Liver (tissue), 9 donors: ENCODE data around the gene SLC46A1. TPM values are rescaled to one million over a fixed set of nuclear protein-coding genes. Genes with fewer than 3 reads are reported as not detected.

Experiments
- DNase-seq: peaks from one replicate; pipeline ENCODE4 v3.0.0-alpha.2; 2017; ENCODE audit warnings: low spot score
- H3K27ac ChIP-seq, 2 donors: one replicate each; pipeline ENCODE4 v1.7.0; 2013; ENCODE audit warnings: inconsistent platforms in 2 of 2, low read length in 2 of 2, control low read depth in 1 of 2, low read depth in 1 of 2, mild to moderate bottlenecking in 1 of 2
- H3K27me3 ChIP-seq, 4 donors: one replicate each; pipeline versions ENCODE4 v1.6.1 to v1.7.0; 2013; ENCODE audit warnings: low read length in 3 of 4, inconsistent platforms in 1 of 4, mild to moderate bottlenecking in 1 of 4, moderate library complexity in 1 of 4; ENCODE audit not compliant: control insufficient read depth in 4 of 4, insufficient read depth in 4 of 4
- H3K36me3 ChIP-seq, 4 donors: one replicate each; pipeline versions ENCODE4 v1.6.1 to v1.7.0; 2013; ENCODE audit warnings: low read length in 3 of 4, mild to moderate bottlenecking in 3 of 4, low read depth in 1 of 4, moderate library complexity in 1 of 4; ENCODE audit not compliant: control insufficient read depth in 4 of 4, insufficient read depth in 3 of 4
- H3K4me1 ChIP-seq, 4 donors: one replicate each; pipeline versions ENCODE4 v1.6.1 to v1.7.0; 2013; ENCODE audit warnings: low read length in 3 of 4, mild to moderate bottlenecking in 3 of 4, moderate library complexity in 1 of 4; ENCODE audit not compliant: control insufficient read depth in 4 of 4, insufficient read depth in 4 of 4
- H3K4me3 ChIP-seq, 3 donors: one replicate each; pipeline versions ENCODE4 v1.6.1 to v1.7.0; 2013; ENCODE audit warnings: low read length in 3 of 3, control low read depth in 1 of 3, low read depth in 1 of 3, mild to moderate bottlenecking in 1 of 3
- H3K9ac ChIP-seq, 2 donors: one replicate each; pipeline ENCODE4 v1.7.0; 2013; ENCODE audit warnings: low read length in 2 of 2, mild to moderate bottlenecking in 2 of 2, moderate library complexity in 2 of 2, control low read depth in 1 of 2, low read depth in 1 of 2
- H3K9me3 ChIP-seq, 4 donors: one replicate each; pipeline versions ENCODE4 v1.6.1 to v1.7.0; 2013; ENCODE audit warnings: low read length in 3 of 4; ENCODE audit not compliant: control insufficient read depth in 4 of 4
- EGR1 ChIP-seq, 2 donors: IDR thresholded peaks; 2 replicates each; pipeline ENCODE4 v1.6.1; 2016 to 2018; ENCODE audit warnings: antibody characterized with exemption in 2 of 2, low read depth in 2 of 2
- FOXA1 ChIP-seq: IDR thresholded peaks from 2 replicates; pipeline ENCODE4 v1.6.1; 2016; ENCODE audit warnings: antibody characterized with exemption
- FOXA2 ChIP-seq: IDR thresholded peaks from 2 replicates; pipeline ENCODE4 v1.6.1; 2016; ENCODE audit warnings: antibody characterized with exemption
- GABPA ChIP-seq, 2 donors: IDR thresholded peaks in 1 of 2; conservative IDR thresholded peaks in 1 of 2; 2 replicates each; pipeline ENCODE4 v1.6.1; 2016; ENCODE audit warnings: antibody characterized with exemption in 2 of 2, mild to moderate bottlenecking in 1 of 2, moderate library complexity in 1 of 2
- HNF4A ChIP-seq, 2 donors: conservative IDR thresholded peaks; 2 replicates each; pipeline ENCODE4 v1.6.1; 2016; ENCODE audit warnings: antibody characterized with exemption in 2 of 2, mild to moderate bottlenecking in 2 of 2
- HNF4G ChIP-seq: IDR thresholded peaks from 2 replicates; pipeline ENCODE4 v1.6.1; 2016; ENCODE audit warnings: antibody characterized with exemption
- JUND ChIP-seq, 2 donors: IDR thresholded peaks; 2 replicates each; pipeline ENCODE4 v1.6.1; 2016; ENCODE audit warnings: antibody characterized with exemption in 2 of 2
- NR2F2 ChIP-seq: IDR thresholded peaks from 2 replicates; pipeline ENCODE4 v1.6.1; 2016; ENCODE audit warnings: antibody characterized with exemption
- RAD21 ChIP-seq, 2 donors: IDR thresholded peaks; 2 replicates each; pipeline ENCODE4 v1.6.1; 2016; ENCODE audit warnings: antibody characterized with exemption in 2 of 2, mild to moderate bottlenecking in 2 of 2
- RXRA ChIP-seq, 2 donors: IDR thresholded peaks; 2 replicates each; pipeline ENCODE4 v1.6.1; 2017 to 2018; ENCODE audit warnings: antibody characterized with exemption in 2 of 2, mild to moderate bottlenecking in 1 of 2
- SP1 ChIP-seq: IDR thresholded peaks from 2 replicates; pipeline ENCODE4 v1.6.1; 2018; ENCODE audit warnings: antibody characterized with exemption, mild to moderate bottlenecking
- TAF1 ChIP-seq: conservative IDR thresholded peaks from 2 replicates; pipeline ENCODE4 v1.6.1; 2016; ENCODE audit warnings: antibody characterized with exemption, mild to moderate bottlenecking
- YY1 ChIP-seq: IDR thresholded peaks from 2 replicates; pipeline ENCODE4 v1.6.1; 2016; ENCODE audit warnings: antibody characterized with exemption, mild to moderate bottlenecking
- whole genome bisulfite sequencing: extraction: QIAGEN DNeasy Blood & Tissue Kit; methylation state at CpG from one replicate; pipeline ENCODE4 v1.1.7; 2013; 5-methylcytosine and 5-hydroxymethylcytosine counted together
- polyA plus RNA-seq, 2 donors: library from polyadenylated mRNA; stranded (reverse) in 1 of 2; unstranded in 1 of 2; fragments of 200-250 nt in 1 of 2; fragments of >200 nt in 1 of 2; fragmentation: Nextera tagmentation in 1 of 2; extraction: Ambion mirVana in 1 of 2; gene quantifications; one replicate each; pipeline versions ENCODE4 v1.2.1 to v1.2.3, GENCODE V29; 2013 to 2015
- total RNA-seq, 2 donors: library from RNA; depleted of rRNA; stranded (reverse); fragments of >200 nt; gene quantifications; one replicate each; pipeline ENCODE4 v1.2.3, GENCODE V29; 2014
- TF ChIP-seq, protein P1 (sequence below): IDR thresholded peaks from 2 replicates; pipeline ENCODE4 v1.6.1; 2016; ENCODE audit warnings: antibody characterized with exemption
- TF ChIP-seq, protein P2 (sequence below): IDR thresholded peaks from 2 replicates; pipeline ENCODE4 v1.6.1; 2016; ENCODE audit warnings: antibody characterized with exemption
- TF ChIP-seq, protein P3 (sequence below): fragments of 150-350 bp; IDR thresholded peaks from 2 replicates; pipeline ENCODE4 v1.5.1; 2017; ENCODE audit warnings: improper control_type of control experiment, low read depth, low read length; ENCODE audit not compliant: missing input control
- TF ChIP-seq, protein P4 (sequence below): IDR thresholded peaks from 2 replicates; pipeline ENCODE4 v1.6.1; 2016; ENCODE audit warnings: antibody characterized with exemption, mild to moderate bottlenecking
- TF ChIP-seq, protein P5 (sequence below): IDR thresholded peaks from 2 replicates; pipeline ENCODE4 v1.6.1; 2016; ENCODE audit warnings: antibody characterized with exemption
- donor health status: healthy.
- donor health status: healthy.
- donor health status: healthy.
- donor health status: healthy.
- donor health status: healthy.

The SLC46A1 gene
- total and polyA plus RNA-seq, 4 donors: 13.6 to 47.9 (median 19.1) TPM

DNA sequence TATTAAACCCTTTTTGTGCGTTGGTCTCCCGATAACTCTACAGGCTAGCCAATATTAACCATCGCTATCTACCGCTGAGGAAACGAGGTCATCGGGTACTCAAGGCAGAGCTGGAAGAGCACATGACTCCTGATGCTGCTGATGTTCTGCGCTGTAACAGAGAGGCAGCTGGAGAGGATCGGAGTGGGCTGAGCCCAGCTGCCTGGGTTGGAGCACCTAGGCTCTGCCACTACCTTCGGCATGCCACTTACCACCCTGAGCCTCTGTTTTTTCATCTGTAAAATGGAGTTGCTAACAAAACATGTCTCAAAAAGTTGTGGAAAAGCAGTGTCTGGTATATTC is 432 bp upstream of the SLC46A1 start:
- 29% methylated on average over 9 of the region's 9 CpGs for WGBS
- no peak overlapping the region for H3K9ac ChIP-seq
- DNase-seq: no peak

DNA sequence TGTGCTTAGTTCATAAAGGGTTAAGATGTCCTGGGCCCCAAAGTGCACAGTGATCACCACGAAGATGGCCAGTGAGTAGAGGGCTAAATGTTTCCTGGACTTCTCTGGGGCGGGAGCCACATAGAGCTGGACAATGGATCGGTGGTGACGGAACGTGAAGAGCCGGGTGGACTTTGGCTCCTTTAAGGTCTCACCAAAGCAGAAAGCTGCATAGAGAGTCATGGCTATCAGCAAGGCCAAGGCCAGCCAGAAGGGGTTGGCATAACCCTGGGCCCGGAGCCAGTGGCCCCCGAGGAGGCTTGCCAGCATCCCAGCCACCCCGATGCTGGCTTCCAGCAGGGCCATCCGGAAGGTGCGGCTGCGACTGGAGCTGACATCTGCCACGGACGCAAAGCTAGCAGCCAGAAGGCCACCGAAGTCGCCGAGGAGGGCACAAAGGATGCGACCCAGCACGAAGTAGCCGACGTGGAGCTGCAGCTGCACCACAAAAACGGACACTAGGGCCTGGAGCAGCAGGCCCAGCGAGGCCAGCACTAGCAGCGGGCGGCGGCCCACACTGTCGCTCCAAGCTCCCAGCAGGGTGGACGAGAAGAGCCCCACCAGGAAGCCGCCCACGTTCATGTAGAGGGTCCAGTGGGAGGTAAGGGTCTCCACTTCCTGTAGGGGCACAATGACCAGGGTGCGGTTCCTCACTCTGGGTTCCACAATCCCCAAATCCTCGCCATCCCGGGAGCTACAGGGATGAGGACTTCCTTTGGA is 1.0 kb downstream of the SLC46A1 start:
- Histone ChIP-seq H3K4me3 (peak overlapping the region; percentile 72 to 84 (median 80)), H3K27ac (peak overlapping the region; percentile 33 to 64), H3K27me3 (no peaks in the 10 kb centered on the region), H3K36me3 (peaks cover under 1 to 29% (median 23%) of the 10 kb centered on the region in 4 donors), H3K9me3 (no peaks in the 10 kb centered on the region), H3K4me1 (peaks cover 8 to 45% (median 31%) of the 10 kb centered on the region in 4 donors), H3K9ac (peak overlapping the region in 1 of 2 donors; percentile 6)
- TF ChIP-seq FOXA2 (no peak), GABPA (IDR thresholded peaks at IDR 0.05 in 1 of 2, conservative IDR thresholded peaks at IDR 0.05 in 1 of 2) (peak in 1 of 2 donors; percentile 65), RAD21 (IDR thresholded peaks at IDR 0.05) (peak; percentile 20 to 45), FOXA1 (no peak), TAF1 (no peak), HNF4G (peak; percentile 89), NR2F2 (peak; percentile 85), JUND (IDR thresholded peaks at IDR 0.05) (peak in 1 of 2 donors; percentile 55), RXRA (IDR thresholded peaks at IDR 0.05) (peak; percentile 82 to 86), EGR1 (IDR thresholded peaks at IDR 0.05; ENCODE audit: low read depth in 2 of 2) (peak in 1 of 2 donors; percentile 33), YY1 (peak; percentile 66), HNF4A (conservative IDR thresholded peaks at IDR 0.05) (peak; percentile 94 to 95), SP1 (peak; percentile 87)
- TF ChIP-seq, protein P1, sequence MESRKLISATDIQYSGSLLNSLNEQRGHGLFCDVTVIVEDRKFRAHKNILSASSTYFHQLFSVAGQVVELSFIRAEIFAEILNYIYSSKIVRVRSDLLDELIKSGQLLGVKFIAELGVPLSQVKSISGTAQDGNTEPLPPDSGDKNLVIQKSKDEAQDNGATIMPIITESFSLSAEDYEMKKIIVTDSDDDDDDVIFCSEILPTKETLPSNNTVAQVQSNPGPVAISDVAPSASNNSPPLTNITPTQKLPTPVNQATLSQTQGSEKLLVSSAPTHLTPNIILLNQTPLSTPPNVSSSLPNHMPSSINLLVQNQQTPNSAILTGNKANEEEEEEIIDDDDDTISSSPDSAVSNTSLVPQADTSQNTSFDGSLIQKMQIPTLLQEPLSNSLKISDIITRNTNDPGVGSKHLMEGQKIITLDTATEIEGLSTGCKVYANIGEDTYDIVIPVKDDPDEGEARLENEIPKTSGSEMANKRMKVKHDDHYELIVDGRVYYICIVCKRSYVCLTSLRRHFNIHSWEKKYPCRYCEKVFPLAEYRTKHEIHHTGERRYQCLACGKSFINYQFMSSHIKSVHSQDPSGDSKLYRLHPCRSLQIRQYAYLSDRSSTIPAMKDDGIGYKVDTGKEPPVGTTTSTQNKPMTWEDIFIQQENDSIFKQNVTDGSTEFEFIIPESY: peak; percentile 65
- TF ChIP-seq, protein P2, sequence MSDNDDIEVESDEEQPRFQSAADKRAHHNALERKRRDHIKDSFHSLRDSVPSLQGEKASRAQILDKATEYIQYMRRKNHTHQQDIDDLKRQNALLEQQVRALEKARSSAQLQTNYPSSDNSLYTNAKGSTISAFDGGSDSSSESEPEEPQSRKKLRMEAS: peak; percentile 70
- TF ChIP-seq, protein P3, sequence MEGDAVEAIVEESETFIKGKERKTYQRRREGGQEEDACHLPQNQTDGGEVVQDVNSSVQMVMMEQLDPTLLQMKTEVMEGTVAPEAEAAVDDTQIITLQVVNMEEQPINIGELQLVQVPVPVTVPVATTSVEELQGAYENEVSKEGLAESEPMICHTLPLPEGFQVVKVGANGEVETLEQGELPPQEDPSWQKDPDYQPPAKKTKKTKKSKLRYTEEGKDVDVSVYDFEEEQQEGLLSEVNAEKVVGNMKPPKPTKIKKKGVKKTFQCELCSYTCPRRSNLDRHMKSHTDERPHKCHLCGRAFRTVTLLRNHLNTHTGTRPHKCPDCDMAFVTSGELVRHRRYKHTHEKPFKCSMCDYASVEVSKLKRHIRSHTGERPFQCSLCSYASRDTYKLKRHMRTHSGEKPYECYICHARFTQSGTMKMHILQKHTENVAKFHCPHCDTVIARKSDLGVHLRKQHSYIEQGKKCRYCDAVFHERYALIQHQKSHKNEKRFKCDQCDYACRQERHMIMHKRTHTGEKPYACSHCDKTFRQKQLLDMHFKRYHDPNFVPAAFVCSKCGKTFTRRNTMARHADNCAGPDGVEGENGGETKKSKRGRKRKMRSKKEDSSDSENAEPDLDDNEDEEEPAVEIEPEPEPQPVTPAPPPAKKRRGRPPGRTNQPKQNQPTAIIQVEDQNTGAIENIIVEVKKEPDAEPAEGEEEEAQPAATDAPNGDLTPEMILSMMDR: no peak
- TF ChIP-seq, protein P4, sequence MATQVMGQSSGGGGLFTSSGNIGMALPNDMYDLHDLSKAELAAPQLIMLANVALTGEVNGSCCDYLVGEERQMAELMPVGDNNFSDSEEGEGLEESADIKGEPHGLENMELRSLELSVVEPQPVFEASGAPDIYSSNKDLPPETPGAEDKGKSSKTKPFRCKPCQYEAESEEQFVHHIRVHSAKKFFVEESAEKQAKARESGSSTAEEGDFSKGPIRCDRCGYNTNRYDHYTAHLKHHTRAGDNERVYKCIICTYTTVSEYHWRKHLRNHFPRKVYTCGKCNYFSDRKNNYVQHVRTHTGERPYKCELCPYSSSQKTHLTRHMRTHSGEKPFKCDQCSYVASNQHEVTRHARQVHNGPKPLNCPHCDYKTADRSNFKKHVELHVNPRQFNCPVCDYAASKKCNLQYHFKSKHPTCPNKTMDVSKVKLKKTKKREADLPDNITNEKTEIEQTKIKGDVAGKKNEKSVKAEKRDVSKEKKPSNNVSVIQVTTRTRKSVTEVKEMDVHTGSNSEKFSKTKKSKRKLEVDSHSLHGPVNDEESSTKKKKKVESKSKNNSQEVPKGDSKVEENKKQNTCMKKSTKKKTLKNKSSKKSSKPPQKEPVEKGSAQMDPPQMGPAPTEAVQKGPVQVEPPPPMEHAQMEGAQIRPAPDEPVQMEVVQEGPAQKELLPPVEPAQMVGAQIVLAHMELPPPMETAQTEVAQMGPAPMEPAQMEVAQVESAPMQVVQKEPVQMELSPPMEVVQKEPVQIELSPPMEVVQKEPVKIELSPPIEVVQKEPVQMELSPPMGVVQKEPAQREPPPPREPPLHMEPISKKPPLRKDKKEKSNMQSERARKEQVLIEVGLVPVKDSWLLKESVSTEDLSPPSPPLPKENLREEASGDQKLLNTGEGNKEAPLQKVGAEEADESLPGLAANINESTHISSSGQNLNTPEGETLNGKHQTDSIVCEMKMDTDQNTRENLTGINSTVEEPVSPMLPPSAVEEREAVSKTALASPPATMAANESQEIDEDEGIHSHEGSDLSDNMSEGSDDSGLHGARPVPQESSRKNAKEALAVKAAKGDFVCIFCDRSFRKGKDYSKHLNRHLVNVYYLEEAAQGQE: peak; percentile 75
- TF ChIP-seq, protein P5, sequence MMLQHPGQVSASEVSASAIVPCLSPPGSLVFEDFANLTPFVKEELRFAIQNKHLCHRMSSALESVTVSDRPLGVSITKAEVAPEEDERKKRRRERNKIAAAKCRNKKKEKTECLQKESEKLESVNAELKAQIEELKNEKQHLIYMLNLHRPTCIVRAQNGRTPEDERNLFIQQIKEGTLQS: no peak
- no peak for DNase-seq
- WGBS: 23% methylated on average over 33 of the region's 33 CpGs

More for the DNA sequence above, 432 bp upstream of the SLC46A1 start:
- no peaks in the 10 kb centered on the region for H3K27me3 ChIP-seq
- H3K36me3 ChIP-seq: peaks cover 0 to 19% (median 13%) of the 10 kb centered on the region in 4 donors
- peak overlapping the region in 1 of 2 donors; percentile 64 for H3K27ac ChIP-seq
- peaks cover 8 to 40% (median 29%) of the 10 kb centered on the region in 4 donors for H3K4me1 ChIP-seq
- TF ChIP-seq HNF4A (conservative IDR thresholded peaks at IDR 0.05) (no peak), FOXA1 (no peak), HNF4G (no peak), JUND (IDR thresholded peaks at IDR 0.05) (no peak), GABPA (IDR thresholded peaks at IDR 0.05 in 1 of 2, conservative IDR thresholded peaks at IDR 0.05 in 1 of 2) (no peak)
- TF ChIP-seq, protein P3: no peak
- TF ChIP-seq, protein P5: no peak
- H3K4me3 ChIP-seq: peak overlapping the region; percentile 29 to 80 (median 72)
- no peaks in the 10 kb centered on the region for H3K9me3 ChIP-seq
